ENCODE results near the gene FAM162B.
"Not testable (repeated sequence)": the region's sequence is repeated elsewhere in the genome, so short reads cannot be mapped to it uniquely, and the experiment has no call there.

Gene FAM162B

GRCh38 chr6:116714761-116715160, 50.8 kb downstream of the FAM162B start:
- no peak for DNase-seq

- no peak for DNase-seq
These were observed 51.2 kb downstream of the FAM162B start for GRCh38 chr6:116714296-116714695.

- no peak for DNase-seq
These were observed 59.6 kb downstream of the FAM162B start for GRCh38 chr6:116705917-116706316.

GRCh38 chr6:116703888-116704287, 61.6 kb downstream of the FAM162B start:
- not testable (repeated sequence) for DNase-seq
